Measurements from ENCODE around the gene DNAJC4.

Gene DNAJC4

GRCh38 chr11:64266339-64266738 is 36.0 kb downstream of the DNAJC4 start:
- H3K36me3 ChIP-seq (ENCODE audit: insufficient read depth, low read length): no peaks in the 10 kb centered on the region
- H3K9me3 ChIP-seq (ENCODE audit: insufficient read depth, low read depth, low read length): no peaks in the 10 kb centered on the region
- H3K9ac ChIP-seq (ENCODE audit: low read depth, low read length, poor library complexity, severe bottlenecking): no peak overlapping the region
- no peaks in the 10 kb centered on the region for H3K79me2 ChIP-seq (ENCODE audit: insufficient read depth, low read length)
- peaks cover 6% of the 10 kb centered on the region; the same call in 1 of the 2 replicates for H3F3A ChIP-seq (ENCODE audit: low read depth)
- H4K20me1 ChIP-seq (ENCODE audit: insufficient read depth, low read length, poor library complexity, severe bottlenecking): no peaks in the 10 kb centered on the region
- H2AFZ ChIP-seq (ENCODE audit: low read length): no peak overlapping the region
- TF ChIP-seq EZH2phosphoT487 (IDR thresholded peaks at IDR 0.05; ENCODE audit: borderline replicate concordance) (no peak), CTCF (conservative IDR thresholded peaks at IDR 0.05; ENCODE audit: low read length) (no peak)
- no peaks in the 10 kb centered on the region for H3K27me3 ChIP-seq (ENCODE audit: insufficient read depth, low read length, poor library complexity, severe bottlenecking)
- H3K4me3 ChIP-seq (ENCODE audit: low read length, poor library complexity, severe bottlenecking): no peak overlapping the region
- no peak overlapping the region for H3K4me2 ChIP-seq (ENCODE audit: low read depth, low read length, poor library complexity, severe bottlenecking)
- peaks cover 14% of the 10 kb centered on the region for H3K4me1 ChIP-seq (ENCODE audit: insufficient read depth, low read length, poor library complexity, severe bottlenecking)
- no peaks in the 10 kb centered on the region for H3K9me2 ChIP-seq (replicated peaks; ENCODE audit: low read depth, low read length)

GRCh38 chr11:64267207-64267945 is 37.0 kb downstream of the DNAJC4 start:
- H3K27me3 ChIP-seq (ENCODE audit: insufficient read depth, low read length, poor library complexity, severe bottlenecking): no peaks in the 10 kb centered on the region
- H2AFZ ChIP-seq (ENCODE audit: low read length): no peak overlapping the region
- H3K4me3 ChIP-seq (ENCODE audit: low read length, poor library complexity, severe bottlenecking): no peak overlapping the region
- no peaks in the 10 kb centered on the region for H3K9me3 ChIP-seq (ENCODE audit: insufficient read depth, low read depth, low read length)
- TF ChIP-seq CTCF (conservative IDR thresholded peaks at IDR 0.05; ENCODE audit: low read length): no peak
- TF ChIP-seq EZH2phosphoT487 (IDR thresholded peaks at IDR 0.05; ENCODE audit: borderline replicate concordance): no peak
- H3K9ac ChIP-seq (ENCODE audit: low read depth, low read length, poor library complexity, severe bottlenecking): peak overlapping the region; percentile 87
- peaks cover 6% of the 10 kb centered on the region; the same call in 1 of the 2 replicates for H3F3A ChIP-seq (ENCODE audit: low read depth)
- no peaks in the 10 kb centered on the region for H3K9me2 ChIP-seq (replicated peaks; ENCODE audit: low read depth, low read length)
- no peaks in the 10 kb centered on the region; the same call in 1 of the 2 replicates for H3K79me2 ChIP-seq (ENCODE audit: insufficient read depth, low read length)
- H4K20me1 ChIP-seq (ENCODE audit: insufficient read depth, low read length, poor library complexity, severe bottlenecking): no peaks in the 10 kb centered on the region
- no peaks in the 10 kb centered on the region for H3K36me3 ChIP-seq (ENCODE audit: insufficient read depth, low read length)
- peak overlapping the region; percentile 82 for H3K4me2 ChIP-seq (ENCODE audit: low read depth, low read length, poor library complexity, severe bottlenecking)
- peaks cover 24% of the 10 kb centered on the region for H3K4me1 ChIP-seq (ENCODE audit: insufficient read depth, low read length, poor library complexity, severe bottlenecking)

- Histone ChIP-seq H3K36me3 (ENCODE audit: insufficient read depth, low read length) (no peaks in the 10 kb centered on the region), H3K27me3 (ENCODE audit: insufficient read depth, low read length, poor library complexity, severe bottlenecking) (no peaks in the 10 kb centered on the region), H3K4me2 (ENCODE audit: low read depth, low read length, poor library complexity, severe bottlenecking) (peak overlapping the region; percentile 82), H3K9me3 (ENCODE audit: insufficient read depth, low read depth, low read length) (no peaks in the 10 kb centered on the region), H3K9ac (ENCODE audit: low read depth, low read length, poor library complexity, severe bottlenecking) (peak overlapping the region; percentile 87), H3K4me3 (ENCODE audit: low read length, poor library complexity, severe bottlenecking) (peak overlapping the region; percentile 74), H4K20me1 (ENCODE audit: insufficient read depth, low read length, poor library complexity, severe bottlenecking) (no peaks in the 10 kb centered on the region), H3K9me2 (replicated peaks; ENCODE audit: low read depth, low read length) (no peaks in the 10 kb centered on the region), H3F3A (ENCODE audit: low read depth) (peaks cover 6% of the 10 kb centered on the region; the same call in 1 of the 2 replicates), H3K79me2 (ENCODE audit: insufficient read depth, low read length) (no peaks in the 10 kb centered on the region; the same call in 1 of the 2 replicates), H2AFZ (ENCODE audit: low read length) (no peak overlapping the region), H3K4me1 (ENCODE audit: insufficient read depth, low read length, poor library complexity, severe bottlenecking) (peaks cover 27% of the 10 kb centered on the region)
- TF ChIP-seq EZH2phosphoT487 (IDR thresholded peaks at IDR 0.05; ENCODE audit: borderline replicate concordance) (no peak), CTCF (conservative IDR thresholded peaks at IDR 0.05; ENCODE audit: low read length) (no peak)
Measured at GRCh38 chr11:64268025-64268892, 37.9 kb downstream of the DNAJC4 start.
